ENCODE measurements around the gene RBM22.

DNA sequence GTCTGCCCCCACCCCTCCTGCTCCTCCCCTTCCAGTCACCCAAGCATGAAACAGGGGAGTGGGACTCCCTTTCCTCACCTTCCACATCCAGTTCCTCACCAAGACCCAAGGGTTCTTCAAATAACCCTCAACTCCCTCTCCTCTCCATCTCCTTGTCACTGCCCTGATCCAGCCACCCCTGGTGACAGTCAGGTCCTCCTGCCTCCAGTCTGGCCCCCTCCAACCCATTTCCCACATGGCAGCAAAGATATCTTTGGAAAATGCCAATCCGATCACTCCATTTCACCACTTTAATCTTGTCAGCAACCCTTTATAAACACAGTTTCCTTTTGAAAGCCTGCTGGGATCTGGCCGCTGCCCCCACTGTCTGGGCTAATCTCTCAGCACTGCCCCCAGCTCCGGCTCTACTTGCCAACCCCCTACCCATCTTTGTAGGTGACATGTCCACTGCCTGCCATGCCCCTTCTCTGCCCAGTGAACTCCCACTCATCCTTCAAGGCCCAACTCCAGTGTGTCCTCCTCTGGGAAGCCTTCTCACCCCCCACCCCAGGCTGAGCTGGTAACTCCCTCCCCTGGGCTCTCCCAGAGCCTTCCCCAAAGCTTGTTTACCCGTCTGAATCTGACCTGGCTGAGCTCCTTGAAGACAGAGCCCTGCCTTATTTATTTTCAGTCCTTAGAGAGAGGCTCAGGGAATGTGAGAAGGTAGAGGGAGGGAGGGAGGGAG lies 40.6 kb downstream of the RBM22 start:
- no peak for TF ChIP-seq SIN3A (IDR thresholded peaks at IDR 0.05; ENCODE audit: borderline replicate concordance, insufficient read depth, low read length)
- TF ChIP-seq POLR2AphosphoS5 (IDR thresholded peaks at IDR 0.05; ENCODE audit: low read depth, low read length) = no peak
- TF ChIP-seq, protein P1, sequence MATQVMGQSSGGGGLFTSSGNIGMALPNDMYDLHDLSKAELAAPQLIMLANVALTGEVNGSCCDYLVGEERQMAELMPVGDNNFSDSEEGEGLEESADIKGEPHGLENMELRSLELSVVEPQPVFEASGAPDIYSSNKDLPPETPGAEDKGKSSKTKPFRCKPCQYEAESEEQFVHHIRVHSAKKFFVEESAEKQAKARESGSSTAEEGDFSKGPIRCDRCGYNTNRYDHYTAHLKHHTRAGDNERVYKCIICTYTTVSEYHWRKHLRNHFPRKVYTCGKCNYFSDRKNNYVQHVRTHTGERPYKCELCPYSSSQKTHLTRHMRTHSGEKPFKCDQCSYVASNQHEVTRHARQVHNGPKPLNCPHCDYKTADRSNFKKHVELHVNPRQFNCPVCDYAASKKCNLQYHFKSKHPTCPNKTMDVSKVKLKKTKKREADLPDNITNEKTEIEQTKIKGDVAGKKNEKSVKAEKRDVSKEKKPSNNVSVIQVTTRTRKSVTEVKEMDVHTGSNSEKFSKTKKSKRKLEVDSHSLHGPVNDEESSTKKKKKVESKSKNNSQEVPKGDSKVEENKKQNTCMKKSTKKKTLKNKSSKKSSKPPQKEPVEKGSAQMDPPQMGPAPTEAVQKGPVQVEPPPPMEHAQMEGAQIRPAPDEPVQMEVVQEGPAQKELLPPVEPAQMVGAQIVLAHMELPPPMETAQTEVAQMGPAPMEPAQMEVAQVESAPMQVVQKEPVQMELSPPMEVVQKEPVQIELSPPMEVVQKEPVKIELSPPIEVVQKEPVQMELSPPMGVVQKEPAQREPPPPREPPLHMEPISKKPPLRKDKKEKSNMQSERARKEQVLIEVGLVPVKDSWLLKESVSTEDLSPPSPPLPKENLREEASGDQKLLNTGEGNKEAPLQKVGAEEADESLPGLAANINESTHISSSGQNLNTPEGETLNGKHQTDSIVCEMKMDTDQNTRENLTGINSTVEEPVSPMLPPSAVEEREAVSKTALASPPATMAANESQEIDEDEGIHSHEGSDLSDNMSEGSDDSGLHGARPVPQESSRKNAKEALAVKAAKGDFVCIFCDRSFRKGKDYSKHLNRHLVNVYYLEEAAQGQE (IDR thresholded peaks at IDR 0.05; ENCODE audit: insufficient read depth in 1 of 2, low read depth in 2 of 2, low read length in 2 of 2) = no peak
- no peak for TF ChIP-seq TAF1 (IDR thresholded peaks at IDR 0.05; ENCODE audit: borderline replicate concordance, insufficient read depth, low read length)

Measured in PFSK-1 (cell line).